HG03039 (cell line): ENCODE data around the gene RAB23.

Experiments
- ATAC-seq: cut with Tn5 transposase; IDR thresholded peaks from one replicate; pipeline ENCODE4 v1.9.1; 2021; ENCODE audit warnings: mild to moderate bottlenecking, moderate library complexity; ENCODE audit not compliant: unreplicated experiment

Gene RAB23

GRCh38 chr6:57221936-57222742, at the start of gene RAB23:
RAB23 (minus strand) TSS chr6:57222307; CDS start chr6:57210380, 11,927 bp downstream.
- ATAC-seq, result peak; percentile 85

- no peak for ATAC-seq
Observed at GRCh38 chr6:57268294-57268640, 46.2 kb upstream of the RAB23 start.

GRCh38 chr6:57267586-57268293, 45.6 kb upstream of the RAB23 start:
- no peak for ATAC-seq

- ATAC-seq, result no peak
Observed at GRCh38 chr6:57265755-57266221, 43.7 kb upstream of the RAB23 start.

GRCh38 chr6:57263739-57264138, 41.6 kb upstream of the RAB23 start:
- ATAC-seq, result no peak

GRCh38 chr6:57262901-57263694, 41.0 kb upstream of the RAB23 start:
- ATAC-seq, result no peak

- no peak for ATAC-seq
Observed at GRCh38 chr6:57262488-57262887, 40.4 kb upstream of the RAB23 start.

- no peak for ATAC-seq
Observed at GRCh38 chr6:57261926-57262325, 39.8 kb upstream of the RAB23 start.

GRCh38 chr6:57259064-57259463, 37.0 kb upstream of the RAB23 start:
- no peak for ATAC-seq

GRCh38 chr6:57257911-57258541, 35.9 kb upstream of the RAB23 start:
- ATAC-seq, result no peak

GRCh38 chr6:57256541-57256940, 34.4 kb upstream of the RAB23 start:
- no peak for ATAC-seq

- ATAC-seq, result no peak
Observed at GRCh38 chr6:57255451-57256169, 33.5 kb upstream of the RAB23 start.

- no peak for ATAC-seq
Observed at GRCh38 chr6:57254055-57254717, 32.1 kb upstream of the RAB23 start.

GRCh38 chr6:57252975-57253374, 30.9 kb upstream of the RAB23 start:
- no peak for ATAC-seq

- no peak for ATAC-seq
Observed at GRCh38 chr6:57252137-57252536, 30.0 kb upstream of the RAB23 start.

GRCh38 chr6:57250348-57250747, 28.2 kb upstream of the RAB23 start:
- no peak for ATAC-seq

- no peak for ATAC-seq
Observed at GRCh38 chr6:57248311-57248895, 26.3 kb upstream of the RAB23 start.

GRCh38 chr6:57247603-57248002, 25.5 kb upstream of the RAB23 start:
- no peak for ATAC-seq

- ATAC-seq, result no peak
Observed at GRCh38 chr6:57246307-57246706, 24.2 kb upstream of the RAB23 start.
